ENCODE data around the gene XXYLT1.

XXYLT1 gene

DNA sequence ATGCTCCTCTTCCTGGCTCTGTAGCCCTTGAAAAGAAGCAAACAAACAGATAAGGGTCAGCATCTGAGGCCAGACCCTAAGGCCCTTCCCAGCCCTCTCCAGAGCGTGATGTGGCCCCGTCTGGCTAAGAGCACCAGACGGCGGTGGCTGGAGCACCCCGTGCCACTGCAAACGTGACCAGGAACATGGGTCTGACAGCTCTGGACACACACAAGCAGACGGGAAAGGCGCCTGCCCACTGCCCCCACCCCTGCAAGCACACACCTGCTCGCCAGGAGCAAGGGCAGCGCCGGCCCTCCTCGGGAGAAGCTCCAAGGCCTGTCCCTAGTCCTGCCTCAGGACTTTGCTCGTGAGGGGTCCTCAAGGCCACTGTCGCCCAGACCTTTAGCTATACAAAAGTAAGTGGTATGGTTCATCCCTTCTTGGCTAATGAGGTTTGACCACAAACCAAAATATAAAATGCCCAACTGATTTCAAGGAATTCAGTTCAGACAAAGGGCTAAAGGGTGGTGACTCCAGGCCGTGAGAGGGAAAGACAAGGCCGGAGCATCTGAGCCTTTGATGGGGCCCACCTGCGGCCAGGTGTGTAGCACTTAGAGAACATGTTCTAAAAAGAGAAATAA, 90.4 kb downstream of the XXYLT1 start:
- ATAC-seq, result no peak
- TF ChIP-seq ZNF8 (CRISPR knock-in tag; IDR thresholded peaks at IDR 0.05), result no peak
- TF ChIP-seq, protein P1, sequence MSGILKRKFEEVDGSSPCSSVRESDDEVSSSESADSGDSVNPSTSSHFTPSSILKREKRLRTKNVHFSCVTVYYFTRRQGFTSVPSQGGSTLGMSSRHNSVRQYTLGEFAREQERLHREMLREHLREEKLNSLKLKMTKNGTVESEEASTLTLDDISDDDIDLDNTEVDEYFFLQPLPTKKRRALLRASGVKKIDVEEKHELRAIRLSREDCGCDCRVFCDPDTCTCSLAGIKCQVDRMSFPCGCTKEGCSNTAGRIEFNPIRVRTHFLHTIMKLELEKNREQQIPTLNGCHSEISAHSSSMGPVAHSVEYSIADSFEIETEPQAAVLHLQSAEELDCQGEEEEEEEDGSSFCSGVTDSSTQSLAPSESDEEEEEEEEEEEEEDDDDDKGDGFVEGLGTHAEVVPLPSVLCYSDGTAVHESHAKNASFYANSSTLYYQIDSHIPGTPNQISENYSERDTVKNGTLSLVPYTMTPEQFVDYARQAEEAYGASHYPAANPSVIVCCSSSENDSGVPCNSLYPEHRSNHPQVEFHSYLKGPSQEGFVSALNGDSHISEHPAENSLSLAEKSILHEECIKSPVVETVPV (CRISPR knock-in tag; IDR thresholded peaks at IDR 0.05), result no peak
- no peak for TF ChIP-seq ZNF70 (CRISPR knock-in tag; IDR thresholded peaks at IDR 0.05)
- TF ChIP-seq GLIS3 (CRISPR knock-in tag; IDR thresholded peaks at IDR 0.05), result no peak
- no peak for TF ChIP-seq CREB5 (CRISPR knock-in tag; IDR thresholded peaks at IDR 0.05; ENCODE audit: low read depth)
- TF ChIP-seq RARB (CRISPR knock-in tag; IDR thresholded peaks at IDR 0.05), result no peak
- TF ChIP-seq TOX (CRISPR knock-in tag; IDR thresholded peaks at IDR 0.05; ENCODE audit: borderline replicate concordance), result no peak
- no peak for TF ChIP-seq TCF4 (CRISPR knock-in tag; IDR thresholded peaks at IDR 0.05; ENCODE audit: borderline replicate concordance)
- no peak for TF ChIP-seq BACH2 (CRISPR knock-in tag; IDR thresholded peaks at IDR 0.05; ENCODE audit: borderline replicate concordance)

DNA sequence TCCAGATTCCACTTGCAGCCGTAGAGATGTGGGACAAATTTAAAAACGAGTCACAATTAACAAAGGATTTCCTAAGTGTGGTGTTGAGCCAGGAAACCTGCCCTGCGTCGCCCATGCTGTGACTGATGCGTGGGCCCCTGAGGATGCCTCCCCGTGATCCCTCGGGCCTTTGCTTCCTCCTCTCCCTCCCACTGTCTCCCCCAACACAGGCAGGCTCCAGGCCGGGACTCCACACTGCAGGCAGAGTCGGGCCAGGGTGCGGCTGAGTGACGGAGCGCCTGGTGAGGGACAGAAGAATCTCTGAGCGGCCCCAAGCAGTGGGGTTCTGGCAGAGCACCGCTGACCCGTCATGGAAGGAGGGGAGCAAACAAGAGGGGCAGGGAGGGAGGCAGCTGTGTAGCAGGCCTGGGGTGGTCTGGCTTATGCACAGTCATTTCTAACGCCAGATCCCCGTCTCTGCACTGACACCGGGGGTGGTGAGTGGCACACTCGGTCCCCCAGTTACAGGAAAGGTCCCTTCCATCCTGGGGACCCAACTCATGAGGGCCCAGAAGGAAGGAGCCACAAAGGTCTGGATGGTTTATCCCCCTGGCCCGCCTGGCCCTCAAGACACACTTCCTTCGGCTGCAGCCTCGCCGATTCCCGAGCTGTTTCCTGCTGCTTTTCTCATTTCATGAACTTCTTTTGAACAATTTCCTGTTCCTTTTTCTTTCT, 91.0 kb downstream of the XXYLT1 start:
- no peak for TF ChIP-seq PPARA (CRISPR knock-in tag; IDR thresholded peaks at IDR 0.05; ENCODE audit: borderline replicate concordance)
- no peak for TF ChIP-seq ZFP30 (CRISPR knock-in tag; IDR thresholded peaks at IDR 0.05)
- ATAC-seq, result no peak; the same call in 2 of the 3 replicates

DNA sequence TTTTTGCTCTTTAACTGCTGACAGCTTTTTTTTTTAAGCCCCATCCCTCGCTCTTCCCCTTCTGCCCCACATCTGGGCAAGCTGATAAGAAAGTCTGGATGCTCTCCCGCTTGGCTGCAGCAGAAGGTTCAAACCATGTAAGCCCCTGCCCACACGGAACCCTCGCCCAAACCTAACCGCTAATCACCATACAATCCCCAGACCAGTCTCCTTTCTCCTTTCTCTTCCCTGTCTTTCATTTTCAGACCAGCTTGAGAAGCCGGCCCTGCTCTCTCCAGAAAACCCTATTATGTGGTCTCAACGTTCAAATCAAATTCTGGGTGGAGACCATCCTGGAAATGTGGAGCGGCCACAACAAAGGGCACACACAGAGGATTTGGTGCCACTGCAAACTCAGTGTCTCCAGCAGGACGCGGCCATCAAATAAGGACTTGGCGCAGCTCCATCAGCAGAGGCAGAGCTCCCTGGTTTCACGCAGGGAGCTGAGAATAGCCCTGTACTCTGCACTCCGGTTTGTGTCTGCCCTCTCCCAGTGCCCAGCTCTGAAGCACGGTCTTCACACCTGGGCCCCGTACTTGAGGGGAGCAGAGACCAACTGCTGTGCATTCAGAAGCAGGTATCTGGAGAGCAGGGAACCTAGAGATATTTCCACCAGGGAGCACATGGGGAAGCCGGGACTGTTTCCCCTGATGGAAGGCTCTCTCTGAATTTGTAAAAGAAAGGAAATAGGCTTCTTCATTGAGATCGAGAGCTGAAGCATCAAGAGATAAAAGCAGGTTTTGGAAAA, 92.6 kb downstream of the XXYLT1 start:
- no peak for TF ChIP-seq TCF4 (CRISPR knock-in tag; IDR thresholded peaks at IDR 0.05; ENCODE audit: borderline replicate concordance)
- TF ChIP-seq ZNF70 (CRISPR knock-in tag; IDR thresholded peaks at IDR 0.05), result no peak
- no peak for TF ChIP-seq GLIS3 (CRISPR knock-in tag; IDR thresholded peaks at IDR 0.05)
- TF ChIP-seq, protein P1 (CRISPR knock-in tag; IDR thresholded peaks at IDR 0.05), result no peak
- TF ChIP-seq CREB5 (CRISPR knock-in tag; IDR thresholded peaks at IDR 0.05; ENCODE audit: low read depth), result no peak
- no peak for TF ChIP-seq ARNTL (CRISPR knock-in tag; IDR thresholded peaks at IDR 0.05; ENCODE audit: borderline replicate concordance, low read depth)
- TF ChIP-seq, protein P2, sequence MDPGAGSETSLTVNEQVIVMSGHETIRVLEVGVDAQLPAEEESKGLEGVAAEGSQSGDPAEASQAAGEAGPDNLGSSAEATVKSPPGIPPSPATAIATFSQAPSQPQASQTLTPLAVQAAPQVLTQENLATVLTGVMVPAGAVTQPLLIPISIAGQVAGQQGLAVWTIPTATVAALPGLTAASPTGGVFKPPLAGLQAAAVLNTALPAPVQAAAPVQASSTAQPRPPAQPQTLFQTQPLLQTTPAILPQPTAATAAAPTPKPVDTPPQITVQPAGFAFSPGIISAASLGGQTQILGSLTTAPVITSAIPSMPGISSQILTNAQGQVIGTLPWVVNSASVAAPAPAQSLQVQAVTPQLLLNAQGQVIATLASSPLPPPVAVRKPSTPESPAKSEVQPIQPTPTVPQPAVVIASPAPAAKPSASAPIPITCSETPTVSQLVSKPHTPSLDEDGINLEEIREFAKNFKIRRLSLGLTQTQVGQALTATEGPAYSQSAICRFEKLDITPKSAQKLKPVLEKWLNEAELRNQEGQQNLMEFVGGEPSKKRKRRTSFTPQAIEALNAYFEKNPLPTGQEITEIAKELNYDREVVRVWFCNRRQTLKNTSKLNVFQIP (CRISPR knock-in tag; IDR thresholded peaks at IDR 0.05; ENCODE audit: borderline replicate concordance, low read depth), result no peak
- TF ChIP-seq SNAI2 (CRISPR knock-in tag; IDR thresholded peaks at IDR 0.05), result no peak
- no peak for TF ChIP-seq PPARA (CRISPR knock-in tag; IDR thresholded peaks at IDR 0.05; ENCODE audit: borderline replicate concordance)
- TF ChIP-seq CSDC2 (CRISPR knock-in tag; IDR thresholded peaks at IDR 0.05), result no peak
- no peak for TF ChIP-seq OSR1 (CRISPR knock-in tag; IDR thresholded peaks at IDR 0.05)
- TF ChIP-seq ESRRG (CRISPR knock-in tag; IDR thresholded peaks at IDR 0.05), result no peak
- no peak for TF ChIP-seq ZNF8 (CRISPR knock-in tag; IDR thresholded peaks at IDR 0.05)
- ATAC-seq, result peak; percentile 23; the same call in 2 of the 3 replicates
